WI38 (cell line): ENCODE measurements around the gene TXNL4A.
A peak's percentile ranks its signal among the peaks of the same experiment; 100 is the strongest.

Experiments
- H3K4me3 ChIP-seq: 2 replicates; pipeline ENCODE4 v1.5.1; 2011; ENCODE audit warnings: low read depth, mild to moderate bottlenecking, control low read depth, low read length
- TF ChIP-seq, protein P1 (sequence below): IDR thresholded peaks from 2 replicates; pipeline ENCODE4 v1.5.1; 2012; ENCODE audit warnings: low read depth, mild to moderate bottlenecking, control low read depth, low read length

The TXNL4A gene

DNA sequence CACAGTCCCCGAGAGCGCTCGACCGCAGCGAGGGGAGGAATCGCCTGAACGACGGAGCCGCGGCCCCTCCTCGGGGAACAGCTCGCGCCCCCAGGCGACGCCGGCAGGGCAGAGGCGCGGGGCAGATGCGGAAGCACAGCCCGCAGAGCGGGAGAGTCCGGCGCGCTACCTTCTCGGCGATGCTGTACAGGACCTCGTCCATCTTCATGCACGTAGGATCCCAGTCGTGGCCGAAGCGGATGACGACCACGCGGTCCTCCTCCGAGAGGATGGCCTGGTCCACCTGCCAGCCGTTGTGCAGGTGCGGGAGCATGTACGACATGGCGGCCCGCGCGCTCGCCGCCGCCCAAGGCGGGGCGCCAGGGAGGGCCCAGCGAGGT, 302 bp downstream of the TXNL4A start:
- peak overlapping the region; percentile 92 for H3K4me3 ChIP-seq
- TF ChIP-seq, protein P1, sequence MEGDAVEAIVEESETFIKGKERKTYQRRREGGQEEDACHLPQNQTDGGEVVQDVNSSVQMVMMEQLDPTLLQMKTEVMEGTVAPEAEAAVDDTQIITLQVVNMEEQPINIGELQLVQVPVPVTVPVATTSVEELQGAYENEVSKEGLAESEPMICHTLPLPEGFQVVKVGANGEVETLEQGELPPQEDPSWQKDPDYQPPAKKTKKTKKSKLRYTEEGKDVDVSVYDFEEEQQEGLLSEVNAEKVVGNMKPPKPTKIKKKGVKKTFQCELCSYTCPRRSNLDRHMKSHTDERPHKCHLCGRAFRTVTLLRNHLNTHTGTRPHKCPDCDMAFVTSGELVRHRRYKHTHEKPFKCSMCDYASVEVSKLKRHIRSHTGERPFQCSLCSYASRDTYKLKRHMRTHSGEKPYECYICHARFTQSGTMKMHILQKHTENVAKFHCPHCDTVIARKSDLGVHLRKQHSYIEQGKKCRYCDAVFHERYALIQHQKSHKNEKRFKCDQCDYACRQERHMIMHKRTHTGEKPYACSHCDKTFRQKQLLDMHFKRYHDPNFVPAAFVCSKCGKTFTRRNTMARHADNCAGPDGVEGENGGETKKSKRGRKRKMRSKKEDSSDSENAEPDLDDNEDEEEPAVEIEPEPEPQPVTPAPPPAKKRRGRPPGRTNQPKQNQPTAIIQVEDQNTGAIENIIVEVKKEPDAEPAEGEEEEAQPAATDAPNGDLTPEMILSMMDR = peak; percentile 30; the same call in 1 of the 2 replicates

DNA sequence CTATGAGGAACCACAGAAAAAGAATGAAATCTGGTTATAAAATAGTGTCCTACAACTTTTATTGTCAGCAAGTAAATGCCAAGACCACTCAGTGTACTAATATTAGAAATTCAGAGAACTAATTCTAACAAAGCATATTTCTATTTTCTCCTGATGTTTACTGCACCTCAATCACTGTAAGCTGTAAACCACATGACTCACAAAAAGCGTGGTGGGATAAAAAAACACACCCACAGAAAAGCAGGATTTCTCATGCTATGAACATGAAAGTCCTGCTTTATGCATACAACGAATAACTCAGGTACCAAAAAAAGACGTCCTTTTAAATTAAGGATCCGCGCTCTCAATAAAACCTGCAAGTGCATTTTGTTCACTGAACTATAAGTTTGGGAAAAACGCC, 797 bp downstream of the TXNL4A start:
- TF ChIP-seq, protein P1 = no peak
- peak overlapping the region; percentile 92 for H3K4me3 ChIP-seq

DNA sequence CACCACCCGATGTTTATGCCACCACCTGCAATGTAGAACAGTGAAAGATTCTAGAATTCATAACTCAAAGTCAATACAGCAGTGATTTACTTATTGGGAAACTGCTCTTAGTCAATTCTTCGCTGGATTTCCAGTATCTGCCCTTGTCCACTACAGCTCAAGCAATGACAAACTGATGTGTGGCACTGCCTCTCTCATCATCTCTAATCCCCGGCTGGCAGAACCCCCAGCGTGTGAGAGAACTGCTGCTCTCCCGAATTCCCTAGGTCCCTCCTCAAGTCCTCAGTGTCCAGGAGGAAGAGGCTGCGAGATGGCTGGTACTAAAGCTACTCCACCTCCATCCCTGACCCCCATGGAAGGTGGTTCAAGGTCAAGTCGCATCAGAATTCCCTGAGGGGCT, 1.6 kb downstream of the TXNL4A start:
- peak overlapping the region; percentile 92 for H3K4me3 ChIP-seq
- TF ChIP-seq, protein P1 = no peak

DNA sequence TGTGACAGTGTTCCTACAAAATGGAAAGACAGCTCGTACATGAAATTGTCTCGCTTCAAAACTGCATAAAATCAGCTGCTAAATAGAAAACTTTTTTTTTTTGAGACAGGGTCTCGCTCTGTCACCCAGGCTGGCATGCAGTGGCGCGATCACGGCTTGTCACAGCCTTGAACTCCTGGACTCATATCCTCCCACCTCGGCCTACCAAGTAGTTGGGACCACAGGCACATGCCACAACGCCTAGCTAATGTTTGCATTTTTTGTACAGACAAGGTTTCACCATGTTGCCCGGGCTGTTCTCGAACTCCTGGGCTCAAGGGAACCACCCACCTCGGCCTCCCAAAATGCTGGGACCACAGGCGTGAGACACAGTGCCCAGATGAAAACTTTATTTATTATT, 3.2 kb downstream of the TXNL4A start:
- TF ChIP-seq, protein P1 = no peak
- H3K4me3 ChIP-seq = no peak overlapping the region

DNA sequence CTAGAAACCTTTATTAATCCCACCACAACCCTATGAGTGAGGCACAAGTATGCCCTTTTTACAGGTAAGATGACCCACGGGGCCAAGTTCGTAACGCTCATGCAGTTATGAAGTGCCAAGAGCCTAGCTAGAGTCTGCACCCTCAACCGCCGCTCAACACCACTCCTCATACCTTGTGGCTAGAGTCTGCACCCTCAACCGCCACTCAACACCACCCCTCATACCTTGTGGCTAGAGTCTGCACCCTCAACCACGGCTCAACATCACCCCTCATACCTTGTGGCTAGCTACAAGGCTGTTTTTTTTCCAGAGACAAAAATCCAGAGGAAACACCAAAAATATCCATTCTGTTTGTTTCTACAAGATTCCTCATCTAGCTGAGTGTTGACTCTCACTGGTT, 4.6 kb downstream of the TXNL4A start:
- TF ChIP-seq, protein P1 = no peak
- no peak overlapping the region for H3K4me3 ChIP-seq

DNA sequence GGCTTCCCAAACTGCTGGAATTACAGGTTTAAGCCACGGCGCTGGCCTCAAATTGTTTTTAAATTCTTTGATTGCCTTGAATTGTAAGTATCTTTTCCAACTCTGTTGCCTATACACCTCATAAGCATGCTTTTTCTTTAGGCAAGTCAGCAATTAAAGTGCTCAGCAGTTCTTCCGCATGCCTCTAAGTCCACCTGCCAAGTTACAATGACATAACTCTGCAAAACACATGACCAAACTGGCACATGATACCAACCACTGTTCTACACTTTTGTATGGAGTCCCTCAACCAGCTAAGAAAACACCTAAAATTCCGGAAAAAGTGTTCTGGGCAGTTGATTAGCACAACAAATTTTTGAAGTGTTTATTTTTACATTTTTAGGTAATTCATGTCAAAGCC, 5.1 kb downstream of the TXNL4A start:
- H3K4me3 ChIP-seq = no peak overlapping the region
- TF ChIP-seq, protein P1 = no peak

DNA sequence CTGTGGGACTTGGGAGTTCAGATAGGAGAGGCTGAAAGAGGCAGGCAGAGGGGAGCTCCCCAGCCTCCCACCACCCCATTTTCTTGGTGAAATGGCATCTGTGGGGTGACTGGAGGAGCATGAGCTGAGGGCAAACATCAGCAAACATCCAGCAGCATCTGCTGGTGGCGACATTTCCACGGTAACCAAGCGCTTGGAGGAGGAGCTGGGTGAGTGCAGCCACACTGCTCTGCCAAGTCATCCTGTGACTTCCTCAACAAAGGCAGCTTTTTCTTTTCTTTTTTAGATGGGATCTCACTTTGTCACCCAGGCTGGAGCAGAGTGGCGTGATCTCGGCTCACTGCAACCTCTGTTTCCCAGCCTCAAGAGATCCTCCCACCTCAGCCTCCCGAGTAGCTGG, 5.6 kb downstream of the TXNL4A start:
- TF ChIP-seq, protein P1 = no peak
- H3K4me3 ChIP-seq = no peak overlapping the region
